GM21576 (cell line): ENCODE measurements around the gene GALNT12.
A peak's percentile ranks its signal among the peaks of the same experiment; 100 is the strongest.

Experiments
- ATAC-seq: cut with Tn5 transposase; IDR thresholded peaks from one replicate; pipeline ENCODE4 v1.9.1; 2021; ENCODE audit warnings: mild to moderate bottlenecking, moderate library complexity; ENCODE audit not compliant: unreplicated experiment

GALNT12 gene

DNA sequence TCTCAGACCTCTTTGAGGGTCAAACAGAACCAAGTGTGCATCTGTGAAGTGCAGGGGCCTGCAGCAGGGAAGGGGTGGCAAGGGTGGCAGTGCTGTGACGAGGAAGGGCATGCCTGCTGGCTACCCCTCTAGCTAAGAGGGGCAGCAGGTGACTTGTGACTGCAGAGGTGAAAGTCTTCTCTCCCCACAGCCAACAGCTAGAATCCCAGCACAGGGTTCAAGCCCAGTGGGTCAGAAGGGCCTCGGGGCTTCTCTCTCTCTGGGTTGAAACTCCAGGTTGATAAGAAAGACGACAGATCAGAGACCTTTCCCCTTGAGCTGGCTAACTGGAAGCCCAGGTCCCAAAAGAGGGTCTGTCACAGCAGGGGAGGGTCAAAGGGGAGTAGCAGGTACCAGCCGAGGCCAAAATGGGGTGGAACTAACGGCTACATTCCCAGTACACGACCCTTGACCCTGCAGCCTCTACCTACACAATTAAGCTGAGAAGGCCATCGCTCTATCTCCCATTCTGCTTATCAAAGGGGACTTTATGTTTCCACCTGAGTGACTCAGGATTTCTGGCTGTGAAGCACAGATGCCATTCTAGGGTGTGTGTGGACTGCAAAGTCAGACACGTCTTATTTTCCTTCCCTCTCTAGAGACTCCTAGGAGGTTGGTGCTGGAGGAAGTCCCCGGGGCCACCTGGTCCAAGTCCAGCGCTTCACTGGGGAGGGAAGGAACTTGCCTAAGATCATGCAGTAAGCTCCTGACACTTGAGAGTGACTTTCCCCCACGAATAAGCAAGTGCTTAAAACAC, 25.7 kb upstream of the GALNT12 start:
- ATAC-seq = no peak

DNA sequence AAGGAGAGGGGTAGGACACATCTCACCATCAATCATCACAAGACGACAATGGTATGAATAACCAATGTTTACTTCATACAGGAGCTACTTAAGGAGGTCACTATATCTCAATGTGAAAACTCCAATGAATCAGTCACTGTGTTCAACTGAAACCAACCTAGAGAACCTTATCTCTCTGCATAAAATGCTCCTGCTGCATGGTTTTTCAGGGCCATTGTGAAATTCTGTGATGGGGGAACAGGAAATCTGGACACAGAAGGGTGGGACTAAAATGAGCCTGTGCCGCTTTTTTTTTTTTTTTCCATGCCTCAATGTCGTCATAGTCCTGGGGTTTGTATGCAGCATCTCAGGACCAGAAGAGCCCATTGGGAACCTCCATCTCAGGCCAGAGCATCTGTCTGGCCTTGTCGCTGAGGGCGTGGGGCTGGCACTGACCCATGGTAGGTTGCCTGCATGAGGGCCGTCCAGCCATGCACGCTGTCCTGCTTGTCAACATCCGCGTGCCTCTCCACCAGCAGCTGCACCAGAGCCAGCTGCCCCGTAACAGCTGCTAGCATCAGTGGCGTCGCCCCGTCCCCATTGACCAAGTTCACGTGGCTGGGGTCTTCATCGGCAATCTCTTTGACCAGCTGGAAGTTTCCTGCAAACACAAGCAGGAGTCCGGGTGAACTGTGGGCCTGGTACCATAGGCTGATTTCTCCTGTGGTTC, 23.8 kb upstream of the GALNT12 start:
- no peak for ATAC-seq

DNA sequence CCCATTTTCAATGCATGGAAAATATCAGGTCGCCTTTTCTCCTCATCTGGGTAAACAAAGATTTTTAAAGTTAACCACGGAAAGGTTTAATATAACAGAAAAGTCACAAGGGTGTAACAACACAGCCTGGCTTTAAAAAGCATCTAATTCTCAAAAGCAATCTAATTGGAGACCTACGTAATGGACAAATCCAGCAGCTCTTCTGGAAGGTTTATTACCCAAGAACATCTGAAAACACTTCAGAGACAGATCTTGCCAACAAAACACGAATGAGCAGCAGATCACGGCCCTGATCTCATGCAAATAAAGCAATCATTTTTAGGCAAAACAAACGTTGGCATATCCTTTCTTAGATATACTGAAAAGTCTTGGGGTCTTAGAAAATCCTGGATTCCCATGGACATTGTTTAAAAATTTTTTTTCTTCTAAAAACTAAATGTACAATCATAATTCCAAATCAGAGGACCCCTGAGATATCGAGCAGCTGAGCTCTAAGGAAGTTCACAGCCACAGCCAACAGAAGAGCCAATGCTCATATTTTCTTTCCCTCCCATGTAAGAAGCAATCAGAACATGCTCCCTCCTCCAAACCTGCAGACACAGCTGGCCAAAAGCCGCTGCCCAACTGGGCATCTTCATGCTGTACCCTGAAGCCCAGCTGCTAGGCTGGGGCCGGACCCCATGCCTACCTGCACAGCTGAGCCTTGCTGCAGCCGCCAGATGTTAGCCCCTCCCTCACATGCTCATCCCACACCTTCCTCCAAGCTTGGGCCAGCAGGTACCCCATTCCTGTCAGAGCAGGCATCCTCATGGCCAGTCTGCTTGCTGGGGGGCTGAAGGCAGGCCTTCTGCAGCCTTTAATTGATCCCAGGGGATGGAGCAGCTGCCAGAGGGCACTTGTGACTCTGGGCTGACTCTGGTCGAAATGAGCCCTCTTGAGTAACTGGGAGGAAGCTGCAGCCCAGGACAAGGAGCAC, 22.4 kb upstream of the GALNT12 start:
- ATAC-seq = no peak

DNA sequence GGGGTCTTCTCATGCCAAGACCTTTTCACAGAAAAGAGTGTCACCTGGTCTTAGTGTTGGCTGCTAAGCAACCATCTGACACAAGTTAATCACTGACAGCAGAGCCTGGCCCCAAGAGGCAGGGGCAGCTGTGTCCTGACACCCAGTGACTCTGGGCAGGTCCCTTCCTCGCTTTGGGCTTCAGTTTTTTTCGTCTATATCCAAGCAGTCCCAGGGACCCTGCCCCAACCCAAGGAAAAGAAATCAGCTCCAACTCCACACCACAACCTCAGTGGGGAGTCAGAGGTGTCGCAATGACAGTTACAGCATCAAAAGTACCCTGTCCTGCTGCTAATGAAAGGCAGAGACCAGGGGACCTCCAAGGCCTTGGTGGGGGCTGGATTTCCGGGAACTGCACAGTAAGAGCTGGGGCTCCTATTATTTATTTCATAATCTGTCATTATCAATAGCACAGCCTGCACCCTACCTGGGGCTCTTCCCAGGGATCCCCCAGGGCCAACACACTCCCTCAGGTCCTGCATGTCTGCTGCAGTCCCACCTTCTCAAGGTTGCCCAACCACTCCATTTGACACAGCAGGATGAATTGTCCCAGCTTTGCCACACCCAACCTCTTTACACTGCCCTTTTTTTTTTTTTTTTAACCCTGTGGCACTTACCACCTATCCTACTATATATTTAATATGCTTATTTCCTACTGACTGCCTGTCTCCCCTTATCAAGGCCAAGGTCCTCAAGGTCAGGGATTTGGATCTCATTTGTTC, 20.5 kb upstream of the GALNT12 start:
- ATAC-seq = no peak

DNA sequence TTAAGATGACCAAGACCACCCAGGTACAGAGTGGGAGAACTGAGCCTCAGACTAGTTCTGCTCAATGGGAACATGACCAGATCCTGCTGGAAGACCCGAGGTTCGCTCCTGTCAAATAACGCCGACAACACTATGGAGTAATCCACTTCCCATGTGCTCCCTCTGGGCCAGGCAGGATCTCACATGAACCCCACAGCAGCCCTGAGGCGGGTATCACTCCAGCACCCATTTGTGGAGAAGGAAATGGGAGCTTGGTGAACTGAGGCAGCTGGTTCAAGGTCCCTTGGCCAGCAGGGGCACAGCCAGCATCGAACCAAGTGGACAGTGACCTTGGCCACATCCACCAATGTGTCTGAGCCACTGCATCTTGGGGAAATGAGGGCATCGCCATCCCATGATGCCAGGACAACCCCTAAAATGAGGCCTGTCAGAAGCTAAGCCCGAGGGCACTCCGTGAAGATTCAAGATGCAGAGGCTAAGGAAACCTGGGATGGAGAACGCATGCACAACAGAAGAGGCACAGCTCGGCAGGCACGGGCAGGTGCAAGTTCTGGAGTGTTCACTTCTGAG, 19.6 kb upstream of the GALNT12 start:
- ATAC-seq = no peak

DNA sequence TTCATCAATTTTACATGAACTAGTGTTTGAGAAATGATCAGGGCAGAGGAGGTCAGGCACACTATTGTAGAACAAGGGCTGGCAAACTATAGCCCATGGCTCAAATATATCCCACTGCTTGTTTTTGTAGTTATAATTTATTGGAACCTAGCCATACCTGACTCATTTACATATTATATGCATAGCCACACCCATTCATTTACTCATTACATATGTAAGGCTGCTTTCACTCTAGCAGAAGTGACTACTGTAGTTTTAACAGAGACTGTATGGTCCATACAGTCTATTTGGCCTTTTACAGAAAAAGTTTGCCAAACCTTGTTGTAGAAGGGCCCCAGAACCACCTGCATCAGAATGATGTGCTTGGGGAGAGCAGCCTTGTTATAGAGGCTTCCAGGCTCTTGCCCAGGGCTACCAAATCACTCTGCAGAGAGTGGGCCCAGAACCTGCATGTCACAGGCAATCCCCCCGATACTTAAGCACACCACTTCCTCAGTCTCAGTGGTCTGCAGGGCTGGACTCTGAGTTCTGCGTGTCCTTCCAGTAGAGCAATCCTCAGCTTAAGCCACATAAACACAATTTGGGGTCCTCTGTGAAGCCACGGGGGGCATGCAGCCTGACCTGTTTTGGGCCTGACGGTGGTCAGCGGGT, 17.9 kb upstream of the GALNT12 start:
- ATAC-seq = no peak

DNA sequence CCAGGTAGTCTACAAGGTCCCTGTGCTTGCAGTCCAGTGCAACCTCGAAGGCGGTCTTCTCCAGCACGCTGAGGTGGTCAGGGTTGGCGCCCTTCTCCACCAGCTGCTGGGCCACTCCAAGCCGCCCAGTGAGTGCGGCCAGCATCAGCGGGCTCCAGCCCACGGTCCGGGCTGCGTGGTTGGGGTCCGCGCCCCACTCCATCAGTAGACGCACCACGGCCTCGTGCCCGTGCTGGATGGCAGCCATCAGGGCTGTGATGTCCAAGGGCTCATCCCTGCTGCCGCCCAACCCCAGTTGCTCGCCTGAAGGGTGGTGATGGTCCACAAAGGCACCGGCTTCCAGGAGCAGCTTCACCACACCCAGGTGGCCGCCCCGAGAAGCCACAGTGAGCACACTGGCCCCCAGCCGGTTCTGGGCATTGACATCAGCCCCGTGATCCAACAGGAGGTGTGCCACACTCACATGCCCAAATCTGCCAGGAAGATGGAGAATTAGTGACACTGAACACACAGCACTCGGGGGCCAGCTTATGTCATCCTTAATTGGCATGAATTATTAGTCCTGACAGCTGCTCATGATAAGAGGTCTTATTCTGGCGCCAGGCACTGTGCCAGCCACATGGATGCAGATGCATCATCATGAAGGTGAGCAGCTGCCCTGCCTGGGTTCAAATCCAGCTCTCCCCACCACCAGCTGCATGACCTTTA, 17.2 kb upstream of the GALNT12 start:
- ATAC-seq = no peak

DNA sequence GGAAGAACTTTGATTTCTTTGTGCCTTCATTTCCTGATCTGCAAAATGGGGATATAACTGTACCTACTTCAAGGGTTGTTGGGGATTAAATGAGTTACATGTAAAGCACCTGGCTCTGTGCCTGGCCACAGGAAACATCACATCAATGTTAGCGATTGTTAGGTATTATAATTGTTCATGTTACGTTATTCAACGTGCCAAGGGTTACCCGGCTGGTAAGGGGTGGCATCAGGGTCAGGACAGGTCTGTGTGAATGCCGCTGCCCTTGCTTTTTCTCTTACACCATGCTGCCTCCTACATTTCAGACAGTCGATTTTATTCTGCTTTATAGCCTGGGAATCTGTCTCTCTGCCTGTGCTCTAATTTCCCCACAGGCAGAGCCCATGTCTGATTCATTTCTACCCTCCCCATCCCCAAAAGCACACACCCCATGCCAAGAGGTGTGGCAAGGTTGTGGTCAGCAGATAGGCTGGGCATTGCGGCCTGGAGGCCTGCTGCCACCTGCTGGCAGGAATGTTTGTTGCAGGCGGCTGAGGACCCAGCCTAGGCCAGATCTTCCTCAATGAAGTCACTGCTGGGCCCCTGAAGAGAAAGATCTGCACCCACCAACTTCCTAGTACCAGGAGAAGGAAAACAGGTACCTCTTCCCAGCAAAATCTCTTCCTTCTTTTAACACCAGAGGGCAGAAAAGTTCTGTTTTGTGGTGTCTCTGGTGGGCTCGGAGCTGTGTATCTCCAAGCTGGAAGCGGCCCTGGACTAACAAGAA, 16.4 kb upstream of the GALNT12 start:
- ATAC-seq = peak; percentile 75

DNA sequence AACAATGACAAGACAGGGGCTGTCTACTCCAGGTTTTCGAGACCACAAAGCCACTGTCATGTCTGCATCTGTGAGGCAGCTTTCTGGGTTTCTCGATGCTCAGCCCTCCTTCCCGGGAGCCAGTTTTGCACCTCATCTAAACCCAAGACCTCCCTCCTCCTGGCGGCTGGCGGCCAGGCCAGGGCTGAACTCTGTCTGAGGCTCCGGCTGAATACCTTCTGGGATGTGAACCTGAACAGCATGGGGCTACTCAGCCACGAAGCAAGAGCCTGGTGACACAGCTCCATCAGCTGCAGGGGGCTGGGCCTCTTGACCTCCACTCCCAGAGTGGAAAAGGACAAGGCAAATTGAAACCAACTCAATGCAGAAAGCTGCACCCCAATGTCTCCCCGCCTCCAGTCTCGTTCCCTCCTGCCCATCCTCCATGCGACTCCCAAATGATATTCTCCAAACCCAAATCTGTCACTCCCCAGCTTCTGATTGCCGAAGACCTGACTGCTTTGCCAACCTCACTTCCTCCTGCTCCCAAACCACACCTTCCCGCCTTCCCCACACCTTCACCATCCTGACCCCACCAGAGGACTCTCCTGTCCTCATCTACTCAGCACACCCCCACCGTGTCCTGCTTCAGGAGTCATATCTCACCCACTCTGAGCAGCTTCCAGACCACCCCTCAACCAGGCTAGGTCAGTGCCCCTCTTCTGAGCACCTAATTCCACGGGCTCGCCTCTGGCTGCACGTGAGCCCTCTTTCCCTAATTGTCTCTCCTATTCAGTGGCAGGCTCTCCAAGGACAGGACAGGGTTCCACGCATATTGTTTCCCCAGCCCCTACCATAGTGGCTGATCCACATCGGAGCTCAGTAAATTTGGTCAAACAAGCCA, 15.6 kb upstream of the GALNT12 start:
- ATAC-seq = no peak

DNA sequence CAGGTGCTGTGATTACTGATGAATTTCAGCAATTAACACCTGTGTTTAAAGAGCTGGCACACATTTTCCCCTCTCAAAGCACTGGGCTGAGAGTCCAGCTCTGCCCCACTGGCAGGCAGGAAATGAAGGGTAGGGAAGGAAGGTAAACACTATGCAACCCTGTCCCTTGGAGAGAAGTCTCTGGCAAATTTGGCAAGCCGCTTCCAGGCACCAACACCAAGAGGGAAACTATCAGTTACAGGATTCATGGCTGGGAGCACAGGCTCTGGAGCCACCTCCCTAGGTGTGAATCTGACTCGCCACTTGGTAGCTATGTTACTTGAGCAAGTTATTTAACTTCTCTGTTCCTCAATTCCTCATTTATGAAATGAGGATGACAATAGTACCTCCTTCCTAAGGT, 14.4 kb upstream of the GALNT12 start:
- no peak for ATAC-seq

DNA sequence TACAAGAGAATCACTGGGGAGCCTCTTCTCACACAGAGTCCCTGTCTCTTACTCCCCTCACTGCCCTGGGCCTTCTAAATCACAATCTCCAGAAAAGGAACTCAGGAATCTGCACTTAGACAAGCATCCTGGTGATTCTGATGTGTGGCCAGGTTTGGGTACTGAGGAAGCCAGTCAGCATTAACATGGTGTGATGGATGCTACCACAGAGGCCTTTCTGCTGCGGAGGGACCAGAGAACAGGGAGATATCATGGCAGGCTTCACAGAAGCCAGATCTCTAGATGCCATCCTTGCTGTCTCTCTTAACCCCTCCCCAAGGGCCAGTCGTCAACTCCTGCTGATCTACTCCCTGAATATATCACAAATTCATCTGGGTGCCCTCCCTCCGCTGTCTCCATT, 12.7 kb upstream of the GALNT12 start:
- ATAC-seq = no peak

DNA sequence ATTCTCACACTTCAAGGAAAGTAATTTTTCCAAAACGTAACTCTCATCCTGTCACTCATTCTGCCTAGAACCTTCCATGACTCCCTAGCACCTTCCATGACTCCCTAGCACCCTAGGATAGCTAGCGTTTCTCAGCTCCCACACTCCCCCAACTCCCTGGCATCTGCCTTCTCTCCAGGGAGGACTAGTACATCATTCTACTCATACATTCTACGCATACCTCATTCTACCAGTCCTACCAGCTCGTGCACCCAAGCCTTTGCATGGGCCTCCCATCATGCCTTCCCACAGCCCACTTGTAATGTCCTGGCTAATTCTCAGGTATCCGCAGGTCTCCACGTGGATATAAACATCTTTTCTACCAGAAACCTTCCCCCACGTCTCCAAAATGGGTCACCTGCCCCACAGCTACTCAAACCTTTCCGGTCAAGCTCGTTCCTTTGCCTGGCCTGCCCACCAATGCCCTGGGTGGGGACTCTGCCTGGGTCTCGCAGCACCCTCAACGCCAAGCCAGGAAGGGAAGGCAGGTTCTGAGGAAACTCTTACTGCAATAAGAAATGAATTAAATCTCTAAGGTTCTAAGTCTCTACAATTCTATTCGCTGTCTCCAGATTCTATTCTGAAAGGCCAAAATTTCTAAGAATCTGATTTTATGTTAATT, 12.0 kb upstream of the GALNT12 start:
- ATAC-seq = no peak

DNA sequence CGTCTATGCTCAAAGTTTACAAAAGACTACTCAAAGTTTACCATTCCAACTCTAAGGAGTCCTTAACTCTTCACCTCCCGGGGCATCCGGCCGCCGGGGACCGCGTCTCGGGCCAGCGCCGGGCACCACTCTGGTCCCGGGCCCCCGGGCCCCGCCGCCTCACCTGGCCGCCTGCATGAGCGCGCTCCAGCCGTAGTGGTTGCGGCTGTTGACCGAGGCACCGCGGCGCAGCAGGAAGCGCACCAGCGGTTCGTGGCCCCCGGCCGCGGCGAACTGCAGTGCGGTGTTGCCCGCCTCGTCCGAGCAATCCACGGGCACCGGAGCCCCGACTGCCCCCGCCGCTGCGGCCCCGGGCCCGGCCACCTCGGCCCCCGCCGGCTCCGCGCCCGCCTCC, 11.5 kb upstream of the GALNT12 start:
- peak; percentile 37 for ATAC-seq

DNA sequence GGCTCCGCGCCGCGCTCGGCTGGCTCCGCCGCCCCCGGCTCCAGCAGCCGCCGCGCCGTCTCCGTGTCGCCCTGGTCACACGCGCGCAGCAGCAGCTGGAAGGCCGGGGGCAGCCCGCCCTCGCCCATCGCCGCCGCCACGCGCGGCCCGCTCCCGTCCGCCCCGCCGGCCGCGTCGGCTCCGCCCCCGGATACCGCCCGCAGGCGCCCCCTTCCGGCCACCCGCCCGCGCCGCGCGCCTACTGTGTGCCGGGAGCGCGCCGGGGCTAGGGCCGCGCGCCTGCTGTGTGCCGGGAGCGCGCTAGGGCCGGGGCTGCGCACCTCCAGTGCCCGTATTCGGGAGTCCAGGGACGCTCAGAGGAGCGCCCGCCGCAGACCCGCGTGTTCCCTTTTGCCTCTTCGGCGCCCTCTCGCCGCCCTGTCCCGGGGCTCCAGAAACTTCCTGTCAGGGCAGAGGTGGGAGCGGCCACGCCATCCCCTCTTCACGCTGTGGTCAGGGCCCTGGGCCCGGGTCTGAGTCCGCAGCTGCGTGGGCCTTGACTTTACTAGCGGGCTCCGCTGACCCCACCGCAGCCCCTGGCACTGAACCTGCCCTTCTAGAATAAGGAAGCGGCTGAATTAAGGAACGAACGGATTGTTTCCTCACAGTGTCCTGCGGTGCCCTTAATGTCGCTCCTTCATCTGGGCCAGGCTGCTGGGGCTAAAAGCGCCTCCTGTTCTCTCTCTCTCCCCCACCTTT, 10.9 kb upstream of the GALNT12 start, which contains the start of gene ANKS6:
ANKS6 (minus strand) TSS at position 192 of the 738 bp plus-strand sequence; CDS start at position 128, 64 bp downstream.
- peak; percentile 91 for ATAC-seq

DNA sequence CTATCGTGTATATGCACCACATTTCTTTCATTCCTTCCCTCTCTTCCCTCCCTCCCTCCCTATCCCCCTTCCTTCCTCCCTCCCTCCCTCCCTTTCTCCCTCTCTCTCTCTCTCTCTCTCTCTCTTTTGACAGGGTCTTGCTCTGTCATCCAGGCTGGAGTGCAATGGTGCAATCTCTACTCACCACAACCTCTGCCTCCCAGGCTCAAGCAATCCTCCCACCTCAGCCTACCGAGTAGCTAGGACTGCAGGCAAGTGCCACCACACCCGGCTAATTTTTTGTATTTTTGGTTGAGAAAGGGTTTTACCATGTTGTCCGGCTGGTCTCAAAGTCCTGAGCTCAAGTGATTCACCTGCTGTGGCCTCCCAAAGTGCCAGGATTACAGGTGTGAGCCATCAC, 10.0 kb upstream of the GALNT12 start:
- no peak for ATAC-seq

DNA sequence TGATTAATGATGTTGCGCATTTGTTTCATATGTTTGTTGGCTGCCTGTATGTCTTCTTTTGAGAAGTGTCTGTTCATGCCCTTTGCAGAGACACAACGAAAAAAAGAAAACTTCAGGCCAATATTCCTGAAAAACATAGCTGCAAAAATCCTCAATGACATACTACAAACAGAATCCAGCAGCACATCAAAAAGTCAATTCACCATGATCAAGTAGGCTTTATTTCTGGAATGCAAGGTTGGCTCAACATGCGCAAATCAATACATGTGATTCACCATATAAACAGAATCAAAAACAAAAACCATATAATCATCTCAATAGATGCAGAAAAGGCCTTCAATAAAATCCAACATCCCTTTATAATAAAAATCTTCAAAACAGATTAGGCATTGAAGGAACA, 9.2 kb upstream of the GALNT12 start:
- no peak for ATAC-seq
